IMR-90 (cell line): Measurements from ENCODE around the gene MTHFS. TPM values are rescaled to one million over a fixed set of nuclear protein-coding genes. Genes with fewer than 3 reads are reported as not detected.

Experiments used
- ATAC-seq: fragments of 200-7000 bp; cut with Tn5 transposase; 2 replicates; pipeline ENCODE4 v1.9.1; 2020; ENCODE audit warnings: low read depth, mild to moderate bottlenecking, moderate library complexity
- BruUV-seq: library from RNA; stranded (reverse); fragments of 400-500 nt; replicated peaks from 2 replicates; lab custom pipeline; 2021; lab: Mats Ljungman, UMichigan
- CTCF ChIA-PET: fragments of 300-600 bp; formaldehyde crosslinking; extraction: SDS; loops from one replicate; lab custom pipeline; 2021; ENCODE audit warnings: antibody characterized with exemption; lab: Yijun Ruan, JAX
- POLR2A ChIA-PET: fragments of 300-600 bp; sonication (Branson Sonifier 250); formaldehyde crosslinking; loops from one replicate; lab custom pipeline; 2022; ENCODE audit warnings: antibody characterized with exemption; ENCODE audit not compliant: unreplicated experiment; lab: Charles Lee
- DNase-seq: peaks from one replicate; pipeline ENCODE4 v3.0.0; 2013
- H2AFZ ChIP-seq: replicated peaks from 2 replicates; pipeline ENCODE3; 2013; ENCODE audit warnings: low read length, mild to moderate bottlenecking; ENCODE audit not compliant: poor library complexity
- H2AK5ac ChIP-seq: 2 replicates; pipeline ENCODE4 v1.6.1; 2013; ENCODE audit warnings: low read depth, low read length, inconsistent platforms
- H2AK9ac ChIP-seq: replicated peaks from 2 replicates; pipeline ENCODE3; 2013; ENCODE audit warnings: mild to moderate bottlenecking, low read depth, low read length, moderate library complexity; ENCODE audit not compliant: poor library complexity
- H2BK120ac ChIP-seq: 2 replicates; pipeline ENCODE4 v1.6.1; 2013; ENCODE audit warnings: low read depth, low read length, inconsistent platforms
- H2BK15ac ChIP-seq: 3 replicates; pipeline ENCODE4 v1.6.1; 2013; ENCODE audit warnings: low read depth, low read length, inconsistent platforms
- H2BK20ac ChIP-seq: 2 replicates; pipeline ENCODE4 v1.6.1; 2013; ENCODE audit warnings: low read depth, mild to moderate bottlenecking, inconsistent platforms, low read length, moderate library complexity
- H2BK5ac ChIP-seq: 2 replicates; pipeline ENCODE4 v1.6.1; 2013; ENCODE audit warnings: mild to moderate bottlenecking, low read depth, low read length, inconsistent platforms; ENCODE audit not compliant: poor library complexity, severe bottlenecking
- H3K14ac ChIP-seq: replicated peaks from 2 replicates; pipeline ENCODE4 v1.6.1; 2013; ENCODE audit warnings: low read depth, low read length, inconsistent platforms
- H3K18ac ChIP-seq: 2 replicates; pipeline ENCODE4 v1.6.1; 2013; ENCODE audit warnings: low read depth, low read length, control low read depth
- H3K23ac ChIP-seq: 2 replicates; pipeline ENCODE4 v1.6.1; 2013; ENCODE audit warnings: low read depth, low read length, inconsistent platforms
- H3K27ac ChIP-seq: 2 replicates; pipeline ENCODE4 v1.5.1; 2013; ENCODE audit warnings: mild to moderate bottlenecking, control low read depth, low read length; ENCODE audit not compliant: insufficient read depth
- H3K27me3 ChIP-seq: 2 replicates; pipeline ENCODE4 v1.6.1; 2013; ENCODE audit warnings: low read length; ENCODE audit not compliant: control insufficient read depth, insufficient read depth
- H3K36me3 ChIP-seq: 2 replicates; pipeline ENCODE4 v1.6.1; 2013; ENCODE audit warnings: low read length, mixed read lengths; ENCODE audit not compliant: control insufficient read depth, insufficient read depth
- H3K4ac ChIP-seq: 2 replicates; pipeline ENCODE4 v1.6.1; 2013; ENCODE audit warnings: low read depth, low read length, inconsistent platforms
- H3K4me1 ChIP-seq: 2 replicates; pipeline ENCODE4 v1.6.1; 2013; ENCODE audit warnings: low read length, mixed read lengths; ENCODE audit not compliant: control insufficient read depth, insufficient read depth
- H3K4me2 ChIP-seq: 2 replicates; pipeline ENCODE4 v1.6.1; 2013; ENCODE audit warnings: low read depth, mild to moderate bottlenecking, control low read depth, low read length, moderate library complexity
- H3K4me3 ChIP-seq: 2 replicates; pipeline ENCODE4 v1.5.1; 2013; ENCODE audit warnings: low read depth, mild to moderate bottlenecking, control low read depth, low read length, moderate library complexity; ENCODE audit not compliant: insufficient read depth
- H3K56ac ChIP-seq: 2 replicates; pipeline ENCODE4 v1.6.1; 2013; ENCODE audit warnings: low read length, inconsistent platforms; ENCODE audit not compliant: insufficient read depth; ENCODE audit errors: extremely low read depth
- H3K79me1 ChIP-seq, 2 experiments: 2 replicates each; pipeline ENCODE4 v1.6.1; 2013; ENCODE audit warnings: low read length in 2 of 2, inconsistent platforms in 1 of 2, low read depth in 1 of 2
- H3K9ac ChIP-seq: 2 replicates; pipeline ENCODE4 v1.6.1; 2013; ENCODE audit warnings: low read depth, low read length, control low read depth
- H3K9me1 ChIP-seq: 2 replicates; pipeline ENCODE4 v1.6.1; 2013; ENCODE audit warnings: low read length, inconsistent platforms; ENCODE audit not compliant: insufficient read depth
- H3K9me3 ChIP-seq: 2 replicates; pipeline ENCODE4 v1.6.1; 2013; ENCODE audit warnings: low read length; ENCODE audit not compliant: control insufficient read depth, insufficient read depth
- H4K20me1 ChIP-seq: 2 replicates; pipeline ENCODE4 v1.6.1; 2013; ENCODE audit warnings: low read length, inconsistent platforms; ENCODE audit not compliant: insufficient read depth
- H4K5ac ChIP-seq: 2 replicates; pipeline ENCODE4 v1.6.1; 2013; ENCODE audit warnings: mild to moderate bottlenecking, low read depth, low read length, control low read depth
- H4K8ac ChIP-seq, 2 experiments: 2 replicates each; pipeline ENCODE4 v1.6.1; 2013; ENCODE audit warnings: low read depth in 2 of 2, low read length in 2 of 2, control low read depth in 1 of 2, inconsistent platforms in 1 of 2
- H4K91ac ChIP-seq: 2 replicates; pipeline ENCODE4 v1.6.1; 2013; ENCODE audit warnings: low read depth, low read length, inconsistent platforms; ENCODE audit not compliant: insufficient read depth
- NFE2L2 ChIP-seq: fragments of 150-350 bp; IDR thresholded peaks from 2 replicates; pipeline ENCODE4 v1.6.1; 2016; ENCODE audit warnings: low read depth, mild to moderate bottlenecking, low read length
- WGBS, 2 experiments: methylation state at CpG; one replicate each; pipeline versions ENCODE4 v1.1.5 to v1.1.7; 2013; ENCODE audit warnings: missing lambda C conversion rate in 2 of 2; ENCODE audit not compliant: insufficient read length in 1 of 2; ENCODE audit errors: extremely low coverage in 2 of 2; 5-methylcytosine and 5-hydroxymethylcytosine counted together
- dilution Hi-C: fragments of 300-500 bp; cut with HindIII; formaldehyde crosslinking; loops from one replicate; pipeline ENCODE4 v1.14.3; 2018; ENCODE audit warnings: low sequenced_read_pairs; ENCODE audit not compliant: unreplicated experiment
- in situ Hi-C: fragments of 300-500 bp; cut with MboI; formaldehyde crosslinking; loops from 3 replicates; pipeline ENCODE4 v1.14.3; 2019; ENCODE audit warnings: low sequenced_read_pairs, inconsistent platforms, mixed read lengths
- intact Hi-C: fragments of 100-400 bp; cut with micrococcal nuclease; formaldehyde crosslinking; loops from 2 replicates; pipeline ENCODE4 v1.10.0; 2022
- polyA plus RNA-seq, 3 experiments: library from polyadenylated mRNA; depleted of rRNA; stranded (reverse); fragments of >200 nt; gene quantifications; 2 replicates each; pipeline ENCODE4 v1.2.3, GENCODE V29; 2012; ENCODE audit warnings: low replicate concordance in 1 of 3
- total RNA-seq: library from RNA; depleted of rRNA; stranded (reverse); fragments of >200 nt; gene quantifications from 2 replicates; pipeline ENCODE4 v1.2.3, GENCODE V29; 2012

The MTHFS gene
- total and polyA plus RNA-seq, 2 of the 4 experiments (the other 2 are of a cell fraction): 5.5 to 6.3 TPM

GRCh38 chr15:79942741-79943481 lies 46.1 kb upstream of the MTHFS start:
- H3K18ac ChIP-seq: peak overlapping the region; percentile 78; the same call in 1 of the 2 replicates
- peak overlapping the region; percentile 31; the same call in 1 of the 2 replicates for H2AK5ac ChIP-seq
- no peak for TF ChIP-seq NFE2L2
- peak overlapping the region; percentile 28; the same call in 1 of the 2 replicates for H4K5ac ChIP-seq
- 0 out of 2 replicates have a peak overlapping the region, but pooled peaks have one; percentile 16 for H3K56ac ChIP-seq
- H3K27me3 ChIP-seq: no peaks in the 10 kb centered on the region
- peak overlapping the region; percentile 73 for H3K4ac ChIP-seq
- no peak overlapping the region for H3K4me3 ChIP-seq
- peak overlapping the region; percentile 59; the same call in 1 of the 3 replicates for H2BK15ac ChIP-seq
- no CpG with 5 or more reads among the region's 7 CpGs for WGBS, 2 experiments
- H3K14ac ChIP-seq: 0 out of 2 replicates have a peak overlapping the region, but pooled peaks have one; percentile 38
- H3K4me2 ChIP-seq: peak overlapping the region; percentile 53
- in situ Hi-C loops: no loop called here
- BruUV-seq: no TSS peak
- no peaks in the 10 kb centered on the region for H3K9me3 ChIP-seq
- H2BK20ac ChIP-seq: peak overlapping the region; percentile 78
- H2BK5ac ChIP-seq: peak overlapping the region; percentile 93
- CTCF ChIA-PET: no interaction called here
- peaks cover 9% of the 10 kb centered on the region for H3K4me1 ChIP-seq
- no peak overlapping the region for H2AFZ ChIP-seq
- H3K23ac ChIP-seq: peak overlapping the region; percentile 57
- ATAC-seq (peak; percentile 79), DNase-seq (peak; percentile 76)
- H2BK120ac ChIP-seq: peak overlapping the region; percentile 84
- dilution Hi-C loops: no loop called here
- H4K20me1 ChIP-seq: no peaks in the 10 kb centered on the region; the same call in 1 of the 2 replicates
- H2AK9ac ChIP-seq: no peak overlapping the region
- H3K79me1 ChIP-seq: no peaks in the 10 kb centered on the region
- intact Hi-C loops: no loop called here
- peak overlapping the region; percentile 81 for H3K27ac ChIP-seq
- no peak overlapping the region for H3K9ac ChIP-seq
- H3K9me1 ChIP-seq: peaks cover 7% of the 10 kb centered on the region; the same call in 1 of the 2 replicates
- no peaks in the 10 kb centered on the region for H3K36me3 ChIP-seq
- H4K8ac ChIP-seq: peak overlapping the region in 1 of 2 experiments; percentile 78; a peak in 2 of 4 replicates
- peak overlapping the region; percentile 60 for H4K91ac ChIP-seq
- POLR2A ChIA-PET: no interaction called here
